NCI-H1105 treated with DMSO at 0.1 percent for 48 hours (cell line): ENCODE results near the gene ZNHIT3.
"Not testable (repeated sequence)": the region's sequence is repeated elsewhere in the genome, so short reads cannot be mapped to it uniquely, and the experiment has no call there.

ENCODE experiments used
- DNase-seq: peaks from one replicate; lab custom pipeline; 2025; lab: John Stamatoyannopoulos, UW

The ZNHIT3 gene

GRCh38 chr17:36486204-36487194, at the start of gene ZNHIT3:
Gene ZNHIT3, plus strand, starts transcription at chr17:36486681. Its CDS starts 19 bp downstream, at chr17:36486700.
- peak; percentile 95 for DNase-seq

DNA sequence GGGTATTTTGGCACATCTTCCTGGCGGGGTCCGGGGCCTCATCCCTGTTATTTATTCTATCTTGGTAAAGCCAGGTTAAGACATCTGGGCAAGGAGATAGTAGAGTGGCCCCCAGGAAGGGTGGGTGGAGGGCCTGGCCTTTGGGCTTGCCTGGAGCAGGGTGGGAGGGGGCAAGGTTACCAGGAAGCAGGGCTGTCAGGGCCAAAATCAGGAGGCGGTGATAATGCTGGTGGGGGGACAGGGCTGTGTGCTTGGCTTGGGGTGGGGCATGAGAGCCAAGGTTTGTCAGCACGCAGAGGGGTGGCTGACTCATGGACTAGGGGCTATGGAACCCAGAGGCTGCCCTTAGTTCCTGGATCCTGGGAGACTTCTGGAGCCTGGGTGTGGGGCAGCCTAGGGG, 44.7 kb upstream of the ZNHIT3 start:
- DNase-seq = not testable (repeated sequence)

DNA sequence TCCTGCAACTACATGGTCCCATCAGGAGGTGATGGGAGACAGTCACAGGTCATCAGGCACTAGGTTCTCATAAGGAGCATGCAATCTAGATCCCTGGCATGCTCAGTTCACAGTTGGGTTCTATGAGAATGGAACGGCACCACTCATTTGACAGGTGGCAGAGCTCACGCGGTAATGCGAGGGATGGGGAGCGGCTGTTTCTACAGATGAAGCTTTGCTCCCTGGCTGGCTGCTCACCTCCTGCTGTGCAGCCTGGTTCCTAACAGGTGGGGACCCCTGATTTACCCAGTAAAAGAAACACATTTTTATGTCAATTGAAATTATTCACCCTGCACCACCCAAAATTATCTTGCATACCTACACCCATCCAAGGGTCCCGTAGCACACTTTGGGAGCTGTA, 42.7 kb upstream of the ZNHIT3 start:
- DNase-seq = no peak

DNA sequence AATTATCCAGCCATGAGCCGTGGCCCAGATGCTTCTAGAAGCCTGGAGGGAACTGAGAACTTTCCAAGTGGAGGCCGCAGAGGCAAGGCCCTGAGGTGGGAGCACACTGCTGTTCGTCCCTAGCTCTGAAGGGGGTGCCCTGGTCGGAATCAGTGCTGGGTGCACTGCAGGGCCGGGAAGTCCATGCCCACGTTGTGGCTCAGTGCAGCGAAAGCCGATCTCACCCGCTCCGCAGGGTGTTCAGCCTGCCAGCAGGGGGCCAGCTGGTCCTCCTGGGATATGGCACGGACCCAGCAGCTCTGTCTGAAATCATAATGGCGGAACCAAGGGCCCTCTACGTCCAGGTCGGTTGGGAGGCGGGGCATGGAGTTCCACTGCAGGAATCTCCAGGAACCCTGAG, 36.5 kb upstream of the ZNHIT3 start:
- DNase-seq = not testable (repeated sequence)

GRCh38 chr17:36452888-36453287, 33.6 kb upstream of the ZNHIT3 start:
- not testable (repeated sequence) for DNase-seq

DNA sequence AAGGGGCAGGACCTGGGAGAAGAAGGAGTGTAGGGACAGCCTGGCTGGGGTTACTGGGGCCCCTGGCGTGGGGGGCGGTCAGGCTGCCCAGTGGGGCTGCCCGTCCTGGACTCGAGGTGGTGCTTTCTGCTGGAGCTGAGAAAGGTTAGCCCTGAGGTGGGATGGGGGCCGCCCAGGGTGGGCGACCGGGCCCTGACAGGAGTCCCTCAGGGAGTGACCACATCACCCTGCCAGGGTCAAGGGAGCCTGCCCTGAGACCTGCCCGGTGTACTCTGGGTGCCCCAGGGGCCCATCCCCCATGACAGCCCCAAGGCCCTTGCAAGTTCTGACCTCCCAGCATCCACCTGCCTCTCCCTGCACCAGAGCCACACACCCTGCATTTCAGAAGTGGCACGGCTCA, 28.8 kb upstream of the ZNHIT3 start:
- not testable (repeated sequence) for DNase-seq

DNA sequence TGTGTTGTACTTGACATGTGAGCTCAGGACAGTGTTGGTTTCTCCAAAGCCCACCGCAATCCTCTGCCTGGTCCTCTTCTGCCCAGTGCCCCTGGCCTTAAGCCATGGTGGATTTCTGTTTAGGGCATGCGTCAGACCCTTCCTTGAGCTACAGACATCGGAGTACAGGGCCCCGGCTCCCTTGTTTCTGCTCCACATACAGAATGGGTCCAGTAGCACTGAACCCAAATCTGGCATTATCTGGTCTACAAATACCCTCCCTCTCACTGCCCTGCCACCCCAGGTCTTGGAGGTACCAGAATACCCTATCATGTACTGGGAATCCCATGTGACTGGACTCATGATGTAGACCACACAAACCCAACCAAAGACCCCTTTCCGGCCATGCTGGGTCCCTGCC, 27.4 kb upstream of the ZNHIT3 start:
- DNase-seq = no peak

DNA sequence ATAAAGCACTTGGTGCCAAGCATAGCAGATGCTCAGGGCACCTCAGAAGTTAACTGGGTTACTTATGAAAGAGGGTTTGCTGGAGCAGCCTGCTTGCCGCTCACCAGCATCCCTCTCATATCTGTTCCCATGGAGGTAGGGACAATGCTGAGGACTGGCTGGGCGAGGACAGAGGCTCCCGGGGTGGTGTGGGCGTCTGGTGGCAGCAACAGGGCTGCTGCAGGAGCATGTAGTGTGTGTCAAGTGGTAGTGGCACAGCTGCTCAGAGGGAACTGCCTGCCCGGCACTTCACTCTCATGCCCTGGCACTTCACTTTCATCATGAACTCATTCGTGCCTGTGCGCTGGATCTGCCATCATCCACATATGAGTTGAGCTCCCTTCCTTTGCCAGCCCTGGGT, 26.9 kb upstream of the ZNHIT3 start:
- DNase-seq = no peak

DNA sequence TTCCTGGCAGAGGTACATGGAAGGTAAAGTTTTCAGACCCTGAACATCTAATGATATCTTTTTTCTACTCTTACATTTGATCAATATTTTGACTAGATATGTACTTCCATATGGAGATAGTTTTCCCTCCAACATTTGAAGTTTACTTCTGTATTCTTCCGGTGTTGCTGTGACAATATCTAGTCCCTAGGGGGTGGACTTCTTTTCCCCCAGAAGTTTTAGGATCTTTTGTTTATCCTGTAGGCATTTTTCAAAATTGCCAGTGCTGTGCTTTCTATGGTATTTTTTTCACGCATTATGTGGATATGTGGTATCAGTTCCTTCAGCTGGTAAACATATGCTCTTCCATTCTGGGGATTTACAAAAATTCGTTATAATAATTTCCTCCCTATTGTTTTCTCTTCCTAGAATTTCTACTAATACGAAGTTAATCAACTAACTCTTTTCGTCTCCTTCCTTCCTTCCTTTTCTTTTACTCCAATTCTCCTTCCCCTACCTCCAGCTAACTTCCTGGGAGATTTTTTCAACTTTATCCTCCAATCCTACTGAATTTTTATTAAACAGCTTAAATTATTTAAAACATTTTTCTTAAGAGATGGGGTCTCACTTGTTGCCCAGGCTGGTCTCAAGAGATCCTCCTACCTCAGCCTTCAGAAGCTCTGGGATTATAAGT, 26.1 kb upstream of the ZNHIT3 start:
- no peak for DNase-seq

GRCh38 chr17:36461330-36462110, 25.0 kb upstream of the ZNHIT3 start:
- DNase-seq = peak; percentile 1

- DNase-seq = no peak
These were observed 22.3 kb upstream of the ZNHIT3 start for GRCh38 chr17:36463916-36464764.

- DNase-seq = no peak
These were observed 21.8 kb upstream of the ZNHIT3 start for GRCh38 chr17:36464765-36465088.

- DNase-seq = no peak
These were observed 17.4 kb upstream of the ZNHIT3 start for GRCh38 chr17:36468903-36469635.

GRCh38 chr17:36469733-36470132, 16.7 kb upstream of the ZNHIT3 start:
- no peak for DNase-seq

DNA sequence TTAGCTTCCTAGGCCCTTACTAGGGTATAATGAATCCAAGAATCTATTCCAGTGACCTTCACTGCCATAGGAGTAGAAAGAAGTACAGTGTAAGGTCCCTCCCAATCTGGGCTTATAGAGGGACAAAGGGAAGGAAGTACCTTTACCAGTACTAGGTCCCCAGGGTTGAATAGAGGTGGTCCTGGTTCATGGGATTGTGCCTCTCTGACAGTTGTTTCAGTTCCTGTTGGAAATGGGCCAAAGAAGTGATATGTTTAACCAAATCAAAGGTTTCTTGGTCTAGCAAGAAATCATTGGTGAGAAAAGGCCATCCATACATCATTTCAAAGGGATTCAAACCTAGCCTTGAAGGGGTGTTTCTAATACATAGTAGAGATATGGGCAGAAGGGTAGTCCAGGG, 16.0 kb upstream of the ZNHIT3 start:
- DNase-seq = no peak

- DNase-seq = no peak
These were observed 11.9 kb upstream of the ZNHIT3 start for GRCh38 chr17:36474571-36474970.

DNA sequence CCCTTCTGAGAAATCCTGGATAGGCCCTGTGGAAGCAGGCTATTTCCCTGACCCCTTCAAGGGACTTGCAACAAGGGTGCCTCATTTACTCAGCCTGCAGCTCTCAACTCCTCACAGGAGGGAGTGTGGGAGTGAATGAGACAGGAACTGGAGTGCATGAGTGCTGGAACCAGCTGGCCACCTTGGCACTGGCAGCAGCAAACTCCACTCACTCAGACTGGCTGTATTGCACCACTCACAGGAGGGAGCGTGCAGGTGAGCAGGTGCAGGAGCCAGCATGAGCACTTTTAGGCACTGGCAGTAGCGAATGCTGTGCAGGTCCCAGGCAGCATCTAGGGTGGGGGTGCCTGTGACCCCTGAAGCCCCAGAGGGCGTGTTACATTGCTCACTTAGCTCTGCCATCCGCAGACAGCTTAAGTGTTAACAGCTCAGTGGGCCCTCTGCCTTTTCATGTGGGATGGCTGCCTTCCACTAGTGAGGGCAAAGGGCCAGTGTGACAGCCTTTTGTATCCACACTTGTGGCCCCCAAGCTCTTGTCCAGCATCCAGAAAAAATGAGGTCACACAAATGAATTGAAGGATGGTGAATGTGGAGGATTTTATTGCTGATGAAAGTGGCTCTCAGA, 11.0 kb upstream of the ZNHIT3 start:
- DNase-seq = peak; percentile 13

DNA sequence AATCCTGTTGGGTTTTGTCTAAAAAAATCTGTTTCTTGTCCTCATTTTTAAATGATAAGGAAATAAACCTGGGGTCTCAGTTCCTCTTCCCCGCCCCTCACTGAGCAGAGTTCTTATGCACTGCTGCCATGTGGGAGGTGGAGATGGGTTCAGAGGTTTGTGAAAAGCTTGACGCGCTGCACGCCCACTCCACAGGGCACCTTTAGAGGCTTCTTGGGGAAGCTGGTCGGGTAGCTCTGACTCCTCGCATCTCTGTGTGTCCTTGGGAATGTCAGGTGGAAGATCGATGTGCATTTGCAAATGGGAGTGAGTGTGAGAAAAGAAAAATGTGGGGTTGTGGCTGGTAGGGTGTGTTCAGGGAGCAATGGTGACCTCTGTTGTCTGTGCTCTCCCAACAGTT, 4.7 kb upstream of the ZNHIT3 start:
- no peak for DNase-seq

DNA sequence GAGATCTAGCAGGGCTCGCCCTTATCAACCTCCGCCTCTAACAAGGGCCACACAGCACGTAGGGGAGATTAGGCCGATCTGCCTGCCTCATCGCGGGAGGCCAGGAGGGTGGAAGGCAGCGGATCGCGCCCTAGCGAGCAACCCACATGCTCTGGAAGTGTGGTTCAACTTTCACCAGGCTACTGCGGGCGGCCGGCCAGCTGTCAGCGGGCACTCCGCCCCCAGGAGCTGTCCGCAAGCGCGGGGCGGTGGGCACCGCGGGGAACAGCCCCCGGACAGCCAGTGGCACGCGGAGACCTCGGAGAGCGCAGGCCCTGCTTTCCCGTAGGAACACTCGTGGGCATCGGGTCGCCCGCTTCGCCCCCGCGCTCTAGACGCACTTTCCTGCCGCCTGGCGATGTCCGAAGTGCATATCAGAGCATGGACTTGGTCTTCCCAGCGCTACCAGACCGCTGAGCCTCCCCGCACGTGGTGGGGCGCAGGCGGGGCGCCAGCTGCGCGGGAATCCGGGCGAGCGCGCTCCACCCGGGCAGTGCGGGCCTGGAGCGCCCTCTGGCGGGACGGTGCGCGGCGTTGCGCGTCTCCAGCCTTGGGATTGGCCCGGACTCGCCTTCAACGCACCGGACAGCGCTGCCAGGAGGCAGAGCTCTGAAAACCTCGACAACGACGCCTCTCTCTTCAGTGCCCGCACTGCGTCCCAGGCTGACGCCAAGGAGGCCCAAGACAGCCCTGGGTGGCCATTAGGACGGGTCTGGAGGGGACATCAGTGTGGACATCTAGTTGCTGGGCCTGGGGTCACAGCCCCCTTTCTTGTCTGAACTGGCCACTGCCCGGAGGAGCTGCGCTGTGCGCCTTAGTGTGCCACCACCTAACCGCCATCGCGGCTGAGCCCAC, 3.6 kb upstream of the ZNHIT3 start:
- DNase-seq = peak; percentile 67
